A549 (cell line): Measurements from ENCODE around the gene GNB1.

ENCODE experiments used
- BHLHE40 ChIP-seq: IDR thresholded peaks from 2 replicates; pipeline ENCODE4 v1.6.1; 2012; ENCODE audit warnings: low read depth, low read length, inconsistent platforms
- CEBPB ChIP-seq, 2 experiments: fragments of >200 bp in 1 of 2; sonication (Bioruptor Twin) in 1 of 2; formaldehyde crosslinking in 1 of 2; IDR thresholded peaks; 2 replicates each; pipeline ENCODE4 v1.6.1; 2012 to 2016
- CHD4 ChIP-seq: fragments of 200-600 bp; sonication (generic); IDR thresholded peaks from 2 replicates; pipeline ENCODE4 v1.6.1; 2016; ENCODE audit warnings: antibody characterized with exemption, mild to moderate bottlenecking, borderline replicate concordance
- EP300 ChIP-seq, 2 experiments: fragments of >200 bp; sonication (Bioruptor Twin); formaldehyde crosslinking; IDR thresholded peaks; 2 replicates in 1 of 2; 3 replicates in 1 of 2; pipeline ENCODE4 v1.6.1; 2016 to 2017
- KDM1A ChIP-seq: fragments of 200-600 bp; sonication (generic); IDR thresholded peaks from 2 replicates; pipeline ENCODE4 v1.6.1; 2016; ENCODE audit warnings: low read depth, mild to moderate bottlenecking
- KDM5A ChIP-seq: fragments of 200-600 bp; sonication (generic); IDR thresholded peaks from 2 replicates; pipeline ENCODE4 v1.6.1; 2016; ENCODE audit warnings: antibody characterized with exemption, mild to moderate bottlenecking
- POLR2A ChIP-seq: IDR thresholded peaks from 2 replicates; pipeline ENCODE4 v1.6.1; 2012; ENCODE audit warnings: mild to moderate bottlenecking, low read length
- POLR2AphosphoS2 ChIP-seq: conservative IDR thresholded peaks from 2 replicates; pipeline ENCODE4 v1.6.1; 2012; ENCODE audit warnings: low read length, improper control_type of control experiment, inconsistent platforms
- SMC3 ChIP-seq: fragments of >200 bp; sonication (Bioruptor Twin); formaldehyde crosslinking; IDR thresholded peaks from 3 replicates; pipeline ENCODE4 v1.6.1; 2018; ENCODE audit warnings: inconsistent platforms
- ZFP36 ChIP-seq: fragments of 450-650 bp; IDR thresholded peaks from 2 replicates; pipeline ENCODE4 v1.6.1; 2014; ENCODE audit warnings: borderline replicate concordance; ENCODE audit not compliant: partially characterized antibody
- TF ChIP-seq, protein P1 (sequence below): IDR thresholded peaks from 2 replicates; pipeline ENCODE4 v1.6.1; 2012
- TF ChIP-seq, protein P2 (sequence below): fragments of >200 bp; sonication (Bioruptor Twin); formaldehyde crosslinking; IDR thresholded peaks from 3 replicates; pipeline ENCODE4 v1.5.1; 2016
- TF ChIP-seq, protein P3 (sequence below): fragments of 450-650 bp; IDR thresholded peaks from 2 replicates; pipeline ENCODE4 v1.6.1; 2014; ENCODE audit warnings: antibody characterized with exemption

DNA sequence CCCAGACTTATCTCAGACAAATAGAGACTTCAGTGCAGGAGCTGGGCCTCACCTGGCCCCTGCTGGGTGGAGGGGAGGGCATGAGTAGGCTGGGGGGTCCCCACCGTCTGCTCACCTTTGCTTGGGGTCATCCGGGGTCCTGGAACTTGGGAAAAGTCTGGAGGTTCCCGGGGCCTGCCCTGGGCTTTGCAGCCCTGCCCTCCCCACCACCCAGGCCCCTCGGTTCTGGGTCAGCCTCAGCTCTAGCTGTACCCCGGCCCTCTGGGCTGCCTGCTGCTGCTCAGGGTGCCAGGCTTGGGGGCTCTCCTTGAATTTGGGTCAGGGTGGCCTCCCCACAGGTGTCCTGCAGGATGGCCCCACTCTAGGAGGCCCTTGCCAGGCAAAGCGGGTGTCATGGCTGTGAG is 30.6 kb upstream of the GNB1 start:
- TF ChIP-seq, protein P1, sequence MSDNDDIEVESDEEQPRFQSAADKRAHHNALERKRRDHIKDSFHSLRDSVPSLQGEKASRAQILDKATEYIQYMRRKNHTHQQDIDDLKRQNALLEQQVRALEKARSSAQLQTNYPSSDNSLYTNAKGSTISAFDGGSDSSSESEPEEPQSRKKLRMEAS: no peak
- TF ChIP-seq, protein P2, sequence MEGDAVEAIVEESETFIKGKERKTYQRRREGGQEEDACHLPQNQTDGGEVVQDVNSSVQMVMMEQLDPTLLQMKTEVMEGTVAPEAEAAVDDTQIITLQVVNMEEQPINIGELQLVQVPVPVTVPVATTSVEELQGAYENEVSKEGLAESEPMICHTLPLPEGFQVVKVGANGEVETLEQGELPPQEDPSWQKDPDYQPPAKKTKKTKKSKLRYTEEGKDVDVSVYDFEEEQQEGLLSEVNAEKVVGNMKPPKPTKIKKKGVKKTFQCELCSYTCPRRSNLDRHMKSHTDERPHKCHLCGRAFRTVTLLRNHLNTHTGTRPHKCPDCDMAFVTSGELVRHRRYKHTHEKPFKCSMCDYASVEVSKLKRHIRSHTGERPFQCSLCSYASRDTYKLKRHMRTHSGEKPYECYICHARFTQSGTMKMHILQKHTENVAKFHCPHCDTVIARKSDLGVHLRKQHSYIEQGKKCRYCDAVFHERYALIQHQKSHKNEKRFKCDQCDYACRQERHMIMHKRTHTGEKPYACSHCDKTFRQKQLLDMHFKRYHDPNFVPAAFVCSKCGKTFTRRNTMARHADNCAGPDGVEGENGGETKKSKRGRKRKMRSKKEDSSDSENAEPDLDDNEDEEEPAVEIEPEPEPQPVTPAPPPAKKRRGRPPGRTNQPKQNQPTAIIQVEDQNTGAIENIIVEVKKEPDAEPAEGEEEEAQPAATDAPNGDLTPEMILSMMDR: no peak
- TF ChIP-seq CHD4: no peak
- no peak for TF ChIP-seq POLR2AphosphoS2
- no peak for TF ChIP-seq KDM1A
- no peak for TF ChIP-seq KDM5A
- no peak for TF ChIP-seq POLR2A
- no peak for TF ChIP-seq BHLHE40
- TF ChIP-seq SMC3: no peak
- no peak for TF ChIP-seq ZFP36
- no peak for TF ChIP-seq CEBPB (IDR thresholded peaks at IDR 0.05)
- no peak for TF ChIP-seq EP300 (IDR thresholded peaks at IDR 0.05)
- TF ChIP-seq, protein P3, sequence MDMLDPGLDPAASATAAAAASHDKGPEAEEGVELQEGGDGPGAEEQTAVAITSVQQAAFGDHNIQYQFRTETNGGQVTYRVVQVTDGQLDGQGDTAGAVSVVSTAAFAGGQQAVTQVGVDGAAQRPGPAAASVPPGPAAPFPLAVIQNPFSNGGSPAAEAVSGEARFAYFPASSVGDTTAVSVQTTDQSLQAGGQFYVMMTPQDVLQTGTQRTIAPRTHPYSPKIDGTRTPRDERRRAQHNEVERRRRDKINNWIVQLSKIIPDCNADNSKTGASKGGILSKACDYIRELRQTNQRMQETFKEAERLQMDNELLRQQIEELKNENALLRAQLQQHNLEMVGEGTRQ: no peak
